GM19351 (cell line): ENCODE results near the gene PKM.

Experiments
- ATAC-seq: cut with Tn5 transposase; IDR thresholded peaks from one replicate; pipeline ENCODE4 v1.9.1; 2021; ENCODE audit warnings: mild to moderate bottlenecking, moderate library complexity; ENCODE audit not compliant: unreplicated experiment

The PKM gene

GRCh38 chr15:72202302-72202701 is 28.7 kb downstream of the PKM start:
- no peak for ATAC-seq

- no peak for ATAC-seq
These were observed 29.5 kb downstream of the PKM start for GRCh38 chr15:72201391-72201921.

- no peak for ATAC-seq
These were observed 30.4 kb downstream of the PKM start for GRCh38 chr15:72200395-72201237.

GRCh38 chr15:72199721-72200212 is 31.2 kb downstream of the PKM start:
- ATAC-seq, result no peak

GRCh38 chr15:72199205-72199515 is 31.8 kb downstream of the PKM start:
- no peak for ATAC-seq

GRCh38 chr15:72198356-72199204 is 32.4 kb downstream of the PKM start:
- no peak for ATAC-seq

- ATAC-seq, result no peak
These were observed 33.3 kb downstream of the PKM start, which contains the start of gene GRAMD2A for GRCh38 chr15:72197460-72198355. TSS of gene GRAMD2A (minus strand) at chr15:72197787.

- no peak for ATAC-seq
These were observed 33.9 kb downstream of the PKM start for GRCh38 chr15:72197041-72197459.

GRCh38 chr15:72196409-72197040 is 34.5 kb downstream of the PKM start:
- no peak for ATAC-seq

GRCh38 chr15:72195101-72195511 is 35.9 kb downstream of the PKM start:
- ATAC-seq, result no peak

- no peak for ATAC-seq
These were observed 37.1 kb downstream of the PKM start for GRCh38 chr15:72193836-72194396.

GRCh38 chr15:72192416-72192815 is 38.6 kb downstream of the PKM start:
- ATAC-seq, result no peak

GRCh38 chr15:72189250-72189902 is 41.6 kb downstream of the PKM start:
- no peak for ATAC-seq

- ATAC-seq, result no peak
These were observed 46.7 kb downstream of the PKM start for GRCh38 chr15:72184165-72184811.

- ATAC-seq, result no peak
These were observed 47.2 kb downstream of the PKM start for GRCh38 chr15:72183781-72184164.

- no peak for ATAC-seq
These were observed 48.3 kb downstream of the PKM start for GRCh38 chr15:72182673-72183072.

GRCh38 chr15:72182244-72182643 is 48.7 kb downstream of the PKM start:
- no peak for ATAC-seq

- no peak for ATAC-seq
These were observed 50.1 kb downstream of the PKM start for GRCh38 chr15:72180761-72181324.
